A549 (cell line): Measurements from ENCODE around the gene SCT.

Experiments
- KDM1A ChIP-seq: fragments of 200-600 bp; sonication (generic); IDR thresholded peaks from 2 replicates; pipeline ENCODE4 v1.6.1; 2016; ENCODE audit warnings: low read depth, mild to moderate bottlenecking
- POLR2A ChIP-seq: IDR thresholded peaks from 2 replicates; pipeline ENCODE4 v1.6.1; 2012; ENCODE audit warnings: mild to moderate bottlenecking, low read length
- RAD21 ChIP-seq, 2 experiments: fragments of >200 bp in 1 of 2; sonication (Bioruptor Twin) in 1 of 2; formaldehyde crosslinking in 1 of 2; IDR thresholded peaks in 1 of 2; conservative IDR thresholded peaks in 1 of 2; 2 replicates in 1 of 2; 3 replicates in 1 of 2; pipeline ENCODE4 v1.6.1; 2012 to 2018; ENCODE audit warnings: inconsistent platforms in 1 of 2
- TF ChIP-seq, protein P1 (sequence below): IDR thresholded peaks from 2 replicates; pipeline ENCODE4 v1.6.1; 2012
- TF ChIP-seq, protein P2 (sequence below): fragments of 200-600 bp; sonication (generic); IDR thresholded peaks from 2 replicates; pipeline ENCODE4 v1.6.1; 2016; ENCODE audit warnings: antibody characterized with exemption, mild to moderate bottlenecking, moderate library complexity
- TF ChIP-seq, protein P3 (sequence below): fragments of >200 bp; sonication (Bioruptor Twin); formaldehyde crosslinking; IDR thresholded peaks from 3 replicates; pipeline ENCODE4 v1.5.1; 2016

DNA sequence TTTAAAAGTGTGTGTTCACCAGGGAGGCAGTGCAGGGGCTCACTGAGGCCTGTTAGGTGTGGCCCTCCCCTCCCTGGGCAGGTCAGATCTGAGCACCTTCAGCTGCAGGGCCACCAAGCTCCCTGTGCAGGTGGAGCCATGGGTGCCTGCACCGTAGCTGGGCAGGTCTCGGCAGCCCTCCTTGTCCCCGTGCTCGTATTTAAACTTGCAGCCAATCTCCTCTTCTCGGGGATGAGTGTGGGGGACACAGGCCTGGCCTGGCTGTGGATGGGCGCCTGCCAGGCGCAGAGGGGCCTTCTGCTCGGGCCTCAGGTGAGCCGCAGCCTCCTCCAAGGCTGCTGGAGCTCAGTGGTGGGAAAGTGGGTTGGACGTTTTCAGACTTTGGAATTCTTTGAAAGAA is 31.6 kb downstream of the SCT start:
- TF ChIP-seq, protein P1, sequence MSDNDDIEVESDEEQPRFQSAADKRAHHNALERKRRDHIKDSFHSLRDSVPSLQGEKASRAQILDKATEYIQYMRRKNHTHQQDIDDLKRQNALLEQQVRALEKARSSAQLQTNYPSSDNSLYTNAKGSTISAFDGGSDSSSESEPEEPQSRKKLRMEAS = no peak
- TF ChIP-seq, protein P2, sequence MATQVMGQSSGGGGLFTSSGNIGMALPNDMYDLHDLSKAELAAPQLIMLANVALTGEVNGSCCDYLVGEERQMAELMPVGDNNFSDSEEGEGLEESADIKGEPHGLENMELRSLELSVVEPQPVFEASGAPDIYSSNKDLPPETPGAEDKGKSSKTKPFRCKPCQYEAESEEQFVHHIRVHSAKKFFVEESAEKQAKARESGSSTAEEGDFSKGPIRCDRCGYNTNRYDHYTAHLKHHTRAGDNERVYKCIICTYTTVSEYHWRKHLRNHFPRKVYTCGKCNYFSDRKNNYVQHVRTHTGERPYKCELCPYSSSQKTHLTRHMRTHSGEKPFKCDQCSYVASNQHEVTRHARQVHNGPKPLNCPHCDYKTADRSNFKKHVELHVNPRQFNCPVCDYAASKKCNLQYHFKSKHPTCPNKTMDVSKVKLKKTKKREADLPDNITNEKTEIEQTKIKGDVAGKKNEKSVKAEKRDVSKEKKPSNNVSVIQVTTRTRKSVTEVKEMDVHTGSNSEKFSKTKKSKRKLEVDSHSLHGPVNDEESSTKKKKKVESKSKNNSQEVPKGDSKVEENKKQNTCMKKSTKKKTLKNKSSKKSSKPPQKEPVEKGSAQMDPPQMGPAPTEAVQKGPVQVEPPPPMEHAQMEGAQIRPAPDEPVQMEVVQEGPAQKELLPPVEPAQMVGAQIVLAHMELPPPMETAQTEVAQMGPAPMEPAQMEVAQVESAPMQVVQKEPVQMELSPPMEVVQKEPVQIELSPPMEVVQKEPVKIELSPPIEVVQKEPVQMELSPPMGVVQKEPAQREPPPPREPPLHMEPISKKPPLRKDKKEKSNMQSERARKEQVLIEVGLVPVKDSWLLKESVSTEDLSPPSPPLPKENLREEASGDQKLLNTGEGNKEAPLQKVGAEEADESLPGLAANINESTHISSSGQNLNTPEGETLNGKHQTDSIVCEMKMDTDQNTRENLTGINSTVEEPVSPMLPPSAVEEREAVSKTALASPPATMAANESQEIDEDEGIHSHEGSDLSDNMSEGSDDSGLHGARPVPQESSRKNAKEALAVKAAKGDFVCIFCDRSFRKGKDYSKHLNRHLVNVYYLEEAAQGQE = no peak
- TF ChIP-seq, protein P3, sequence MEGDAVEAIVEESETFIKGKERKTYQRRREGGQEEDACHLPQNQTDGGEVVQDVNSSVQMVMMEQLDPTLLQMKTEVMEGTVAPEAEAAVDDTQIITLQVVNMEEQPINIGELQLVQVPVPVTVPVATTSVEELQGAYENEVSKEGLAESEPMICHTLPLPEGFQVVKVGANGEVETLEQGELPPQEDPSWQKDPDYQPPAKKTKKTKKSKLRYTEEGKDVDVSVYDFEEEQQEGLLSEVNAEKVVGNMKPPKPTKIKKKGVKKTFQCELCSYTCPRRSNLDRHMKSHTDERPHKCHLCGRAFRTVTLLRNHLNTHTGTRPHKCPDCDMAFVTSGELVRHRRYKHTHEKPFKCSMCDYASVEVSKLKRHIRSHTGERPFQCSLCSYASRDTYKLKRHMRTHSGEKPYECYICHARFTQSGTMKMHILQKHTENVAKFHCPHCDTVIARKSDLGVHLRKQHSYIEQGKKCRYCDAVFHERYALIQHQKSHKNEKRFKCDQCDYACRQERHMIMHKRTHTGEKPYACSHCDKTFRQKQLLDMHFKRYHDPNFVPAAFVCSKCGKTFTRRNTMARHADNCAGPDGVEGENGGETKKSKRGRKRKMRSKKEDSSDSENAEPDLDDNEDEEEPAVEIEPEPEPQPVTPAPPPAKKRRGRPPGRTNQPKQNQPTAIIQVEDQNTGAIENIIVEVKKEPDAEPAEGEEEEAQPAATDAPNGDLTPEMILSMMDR = no peak
- TF ChIP-seq KDM1A (no peak), POLR2A (no peak), RAD21 (conservative IDR thresholded peaks at IDR 0.05 in 1 of 2, IDR thresholded peaks at IDR 0.05 in 1 of 2) (no peak)
